ENCODE results near the gene CAST. TPM values are rescaled to one million over a fixed set of nuclear protein-coding genes. Genes with fewer than 3 reads are reported as not detected.

CAST gene
- total RNA-seq: 103 and 136 TPM in 2 replicates

GRCh38 chr5:96661855-96662724, at the start of gene CAST:
Gene CAST, plus strand, starts transcription at chr5:96662376. Its CDS starts 47 bp downstream, at chr5:96662423.

Other genes with a start within 250 kb of the CAST start
- under 0.01 TPM in 1 of 2 replicates, not detected in the other for gene PCSK1, start 229.1 kb upstream of the CAST start, total RNA-seq
- gene ERAP1, start 145.6 kb downstream of the CAST start, total RNA-seq: 8.7 and 12.3 TPM in 2 replicates
- 14.9 and 19.5 TPM in 2 replicates for gene ERAP2, start 214.1 kb downstream of the CAST start, total RNA-seq

Data from bronchus fibroblast of lung (primary cell).